Measurements from ENCODE around the gene NAXE. TPM values are rescaled to one million over a fixed set of nuclear protein-coding genes. Genes with fewer than 3 reads are reported as not detected.

Gene NAXE
- total RNA-seq, 1 donor from 2014 or later, result 48.5 TPM

DNA sequence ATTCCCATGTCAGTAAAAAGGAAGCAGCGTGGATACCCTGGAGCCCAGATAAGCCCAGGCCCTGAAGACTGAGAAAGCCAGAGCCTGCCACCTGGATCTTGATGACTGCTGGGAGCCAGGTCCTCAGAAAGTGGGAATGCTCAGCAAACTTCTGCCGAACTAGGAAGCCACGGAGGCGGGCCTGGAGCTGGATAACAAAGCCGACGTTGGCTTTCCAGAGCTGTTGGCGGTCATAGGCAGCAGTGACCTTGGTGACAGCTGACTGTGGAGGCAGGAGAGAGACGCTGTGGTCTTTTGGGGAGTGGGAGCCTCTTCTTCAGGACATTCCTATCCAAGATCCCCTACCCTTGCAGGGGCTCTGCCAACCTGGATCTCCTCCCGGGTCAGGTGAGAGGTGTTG, 43.6 kb upstream of the NAXE start:
- Mint-ChIP-seq H3K9me3 (ENCODE audit: unreplicated experiment) (no peaks in the 10 kb centered on the region), H3K36me3 (ENCODE audit: low read depth, unreplicated experiment) (no peaks in the 10 kb centered on the region), H3K4me3 (ENCODE audit: unreplicated experiment) (no peak overlapping the region), H3K4me1 (ENCODE audit: low read depth, unreplicated experiment) (peaks cover 3% of the 10 kb centered on the region), H3K27me3 (ENCODE audit: low read depth, unreplicated experiment) (peaks cover 4% of the 10 kb centered on the region), H3K27ac (ENCODE audit: unreplicated experiment) (no peak overlapping the region)
- no peak overlapping the region for H3K4me3 ChIP-seq (ENCODE audit: insufficient read depth, low read depth, low read length)
- H3K4me1 ChIP-seq (ENCODE audit: insufficient read depth, low read length), result no peaks in the 10 kb centered on the region
- no peaks in the 10 kb centered on the region for H3K79me2 ChIP-seq (ENCODE audit: insufficient read depth, low read length)
- no peak overlapping the region for H3K27ac ChIP-seq (ENCODE audit: low read depth, low read length)
- H3K9ac ChIP-seq (ENCODE audit: low read length), result no peak overlapping the region
- TF ChIP-seq EZH2 (IDR thresholded peaks at IDR 0.05; ENCODE audit: insufficient read depth, low read length), result no peak
- TF ChIP-seq, protein P1, sequence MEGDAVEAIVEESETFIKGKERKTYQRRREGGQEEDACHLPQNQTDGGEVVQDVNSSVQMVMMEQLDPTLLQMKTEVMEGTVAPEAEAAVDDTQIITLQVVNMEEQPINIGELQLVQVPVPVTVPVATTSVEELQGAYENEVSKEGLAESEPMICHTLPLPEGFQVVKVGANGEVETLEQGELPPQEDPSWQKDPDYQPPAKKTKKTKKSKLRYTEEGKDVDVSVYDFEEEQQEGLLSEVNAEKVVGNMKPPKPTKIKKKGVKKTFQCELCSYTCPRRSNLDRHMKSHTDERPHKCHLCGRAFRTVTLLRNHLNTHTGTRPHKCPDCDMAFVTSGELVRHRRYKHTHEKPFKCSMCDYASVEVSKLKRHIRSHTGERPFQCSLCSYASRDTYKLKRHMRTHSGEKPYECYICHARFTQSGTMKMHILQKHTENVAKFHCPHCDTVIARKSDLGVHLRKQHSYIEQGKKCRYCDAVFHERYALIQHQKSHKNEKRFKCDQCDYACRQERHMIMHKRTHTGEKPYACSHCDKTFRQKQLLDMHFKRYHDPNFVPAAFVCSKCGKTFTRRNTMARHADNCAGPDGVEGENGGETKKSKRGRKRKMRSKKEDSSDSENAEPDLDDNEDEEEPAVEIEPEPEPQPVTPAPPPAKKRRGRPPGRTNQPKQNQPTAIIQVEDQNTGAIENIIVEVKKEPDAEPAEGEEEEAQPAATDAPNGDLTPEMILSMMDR (IDR thresholded peaks at IDR 0.05; ENCODE audit: insufficient read depth, low read depth, low read length), result no peak
- FAIRE-seq (no peak), DNase-seq (ENCODE audit: low read depth) (no peak)
- no peaks in the 10 kb centered on the region for H4K20me1 ChIP-seq (ENCODE audit: insufficient read depth, low read length)
- no peaks in the 10 kb centered on the region for H3K9me3 ChIP-seq (ENCODE audit: insufficient read depth, low read depth, low read length)
- H2AFZ ChIP-seq (ENCODE audit: low read depth, low read length), result no peak overlapping the region
- peaks cover 19% of the 10 kb centered on the region for H3K36me3 ChIP-seq (ENCODE audit: insufficient read depth, low read length)
- H3K4me2 ChIP-seq (ENCODE audit: low read length), result no peak overlapping the region
- H3K27me3 ChIP-seq (ENCODE audit: insufficient read depth, low read length), result no peaks in the 10 kb centered on the region

- Histone ChIP-seq H3K4me2 (ENCODE audit: low read length) (no peak overlapping the region), H3K79me2 (ENCODE audit: insufficient read depth, low read length) (no peaks in the 10 kb centered on the region), H3K27me3 (ENCODE audit: insufficient read depth, low read length) (no peaks in the 10 kb centered on the region), H3K27ac (ENCODE audit: low read depth, low read length) (no peak overlapping the region), H4K20me1 (ENCODE audit: insufficient read depth, low read length) (no peaks in the 10 kb centered on the region), H3K4me3 (ENCODE audit: insufficient read depth, low read depth, low read length) (no peak overlapping the region), H3K4me1 (ENCODE audit: insufficient read depth, low read length) (no peaks in the 10 kb centered on the region), H3K9me3 (ENCODE audit: insufficient read depth, low read depth, low read length) (no peaks in the 10 kb centered on the region), H3K36me3 (ENCODE audit: insufficient read depth, low read length) (peaks cover 22% of the 10 kb centered on the region), H2AFZ (ENCODE audit: low read depth, low read length) (no peak overlapping the region), H3K9ac (ENCODE audit: low read length) (no peak overlapping the region)
- Mint-ChIP-seq H3K27ac (ENCODE audit: unreplicated experiment) (no peak overlapping the region), H3K36me3 (ENCODE audit: low read depth, unreplicated experiment) (no peaks in the 10 kb centered on the region), H3K9me3 (ENCODE audit: unreplicated experiment) (no peaks in the 10 kb centered on the region), H3K4me1 (ENCODE audit: low read depth, unreplicated experiment) (peaks cover 3% of the 10 kb centered on the region), H3K4me3 (ENCODE audit: unreplicated experiment) (no peak overlapping the region), H3K27me3 (ENCODE audit: low read depth, unreplicated experiment) (peaks cover 3% of the 10 kb centered on the region)
- no peak for TF ChIP-seq EZH2 (IDR thresholded peaks at IDR 0.05; ENCODE audit: insufficient read depth, low read length)
- TF ChIP-seq, protein P1 (IDR thresholded peaks at IDR 0.05; ENCODE audit: insufficient read depth, low read depth, low read length), result no peak
- DNase-seq (ENCODE audit: low read depth) (no peak), FAIRE-seq (no peak)
Measured at GRCh38 chr1:156549390-156549789, 42.2 kb upstream of the NAXE start.

GRCh38 chr1:156549831-156550230, 41.7 kb upstream of the NAXE start:
- Mint-ChIP-seq H3K4me3 (ENCODE audit: unreplicated experiment) (no peak overlapping the region), H3K27me3 (ENCODE audit: low read depth, unreplicated experiment) (peaks cover 3% of the 10 kb centered on the region), H3K36me3 (ENCODE audit: low read depth, unreplicated experiment) (no peaks in the 10 kb centered on the region), H3K27ac (ENCODE audit: unreplicated experiment) (no peak overlapping the region), H3K9me3 (ENCODE audit: unreplicated experiment) (no peaks in the 10 kb centered on the region), H3K4me1 (ENCODE audit: low read depth, unreplicated experiment) (peaks cover 3% of the 10 kb centered on the region)
- TF ChIP-seq, protein P1 (IDR thresholded peaks at IDR 0.05; ENCODE audit: insufficient read depth, low read depth, low read length), result no peak
- no peak for TF ChIP-seq EZH2 (IDR thresholded peaks at IDR 0.05; ENCODE audit: insufficient read depth, low read length)
- DNase-seq (ENCODE audit: low read depth) (no peak), FAIRE-seq (no peak)
- no peaks in the 10 kb centered on the region for H3K79me2 ChIP-seq (ENCODE audit: insufficient read depth, low read length)
- no peaks in the 10 kb centered on the region for H3K27me3 ChIP-seq (ENCODE audit: insufficient read depth, low read length)
- H3K27ac ChIP-seq (ENCODE audit: low read depth, low read length), result no peak overlapping the region
- H3K36me3 ChIP-seq (ENCODE audit: insufficient read depth, low read length), result peaks cover 22% of the 10 kb centered on the region
- H4K20me1 ChIP-seq (ENCODE audit: insufficient read depth, low read length), result no peaks in the 10 kb centered on the region
- H3K9me3 ChIP-seq (ENCODE audit: insufficient read depth, low read depth, low read length), result no peaks in the 10 kb centered on the region
- H2AFZ ChIP-seq (ENCODE audit: low read depth, low read length), result no peak overlapping the region
- no peak overlapping the region for H3K9ac ChIP-seq (ENCODE audit: low read length)
- H3K4me1 ChIP-seq (ENCODE audit: insufficient read depth, low read length), result no peaks in the 10 kb centered on the region
- no peak overlapping the region for H3K4me3 ChIP-seq (ENCODE audit: insufficient read depth, low read depth, low read length)
- no peak overlapping the region for H3K4me2 ChIP-seq (ENCODE audit: low read length)
